Caco-2 (cell line): ENCODE data around the gene MFSD6. TPM values are rescaled to one million over a fixed set of nuclear protein-coding genes. Genes with fewer than 3 reads are reported as not detected.

ENCODE experiments used
- BruUV-seq: library from RNA; stranded (reverse); fragments of 400-500 nt; replicated peaks from 2 replicates; lab custom pipeline; 2021; lab: Mats Ljungman, UMichigan
- CTCF ChIA-PET: fragments of 300-600 bp; sonication (Branson Sonifier 250); formaldehyde crosslinking; loops from one replicate; lab custom pipeline; 2022; ENCODE audit warnings: antibody characterized with exemption; lab: Charles Lee
- POLR2A ChIA-PET: fragments of 300-600 bp; sonication (Branson Sonifier 250); formaldehyde crosslinking; loops from one replicate; lab custom pipeline; 2022; ENCODE audit warnings: antibody characterized with exemption; lab: Charles Lee
- DNase-seq, 2 experiments: peaks; one replicate each; pipeline versions ENCODE4 v3.0.0 to v3.0.0-alpha.2; 2020 to 2022
- H3K27me3 ChIP-seq: replicated peaks from 2 replicates; pipeline ENCODE4 v1.6.0; 2011; ENCODE audit warnings: low read length; ENCODE audit not compliant: control insufficient read depth, insufficient read depth
- H3K36me3 ChIP-seq: 2 replicates; pipeline ENCODE4 v1.5.1; 2011; ENCODE audit warnings: low read length; ENCODE audit not compliant: control insufficient read depth, insufficient read depth
- H3K4me1 ChIP-seq: fragments of 250-450 bp; sonication (Bioruptor Pico); 2 replicates; pipeline ENCODE4 v1.5.1; 2020; ENCODE audit warnings: mild to moderate bottlenecking
- H3K4me3 ChIP-seq: 2 replicates; pipeline ENCODE4 v1.5.1; 2011; ENCODE audit warnings: low read depth, mild to moderate bottlenecking, control low read depth, low read length
- H3K9me3 ChIP-seq: fragments of 250-450 bp; sonication (Bioruptor Pico); 2 replicates; pipeline ENCODE4 v1.5.1; 2020; ENCODE audit warnings: mild to moderate bottlenecking, moderate library complexity
- H3K27ac Mint-ChIP-seq: one replicate; pipeline ENCODE4 v1.8.0; 2022; ENCODE audit warnings: mixed read lengths; ENCODE audit not compliant: unreplicated experiment
- H3K27me3 Mint-ChIP-seq: one replicate; pipeline ENCODE4 v1.8.0; 2022; ENCODE audit warnings: mixed read lengths; ENCODE audit not compliant: insufficient read depth, unreplicated experiment
- H3K36me3 Mint-ChIP-seq: one replicate; pipeline ENCODE4 v1.8.0; 2022; ENCODE audit warnings: mild to moderate bottlenecking, mixed read lengths; ENCODE audit not compliant: insufficient read depth, unreplicated experiment
- H3K4me1 Mint-ChIP-seq: one replicate; pipeline ENCODE4 v1.8.0; 2022; ENCODE audit warnings: low read depth, mixed read lengths; ENCODE audit not compliant: unreplicated experiment
- H3K4me3 Mint-ChIP-seq: one replicate; pipeline ENCODE4 v1.8.0; 2022; ENCODE audit warnings: mild to moderate bottlenecking, moderate library complexity, mixed read lengths; ENCODE audit not compliant: unreplicated experiment
- H3K9me3 Mint-ChIP-seq: one replicate; pipeline ENCODE4 v1.8.0; 2022; ENCODE audit warnings: mixed read lengths; ENCODE audit not compliant: unreplicated experiment
- intact Hi-C: fragments of 100-400 bp; cut with micrococcal nuclease; formaldehyde crosslinking; loops from one replicate; pipeline ENCODE4 v1.10.0; 2022; ENCODE audit not compliant: unreplicated experiment
- total RNA-seq: library from RNA; stranded (reverse); gene quantifications from 2 replicates; pipeline ENCODE4 v1.2.3, GENCODE V29; 2022
- TF ChIP-seq, protein P1 (sequence below), 2 experiments: fragments of 200-600 bp in 1 of 2; IDR thresholded peaks; 1 replicate in 1 of 2; 2 replicates in 1 of 2; pipeline versions ENCODE4 v1.5.1 to v1.8.0; 2011 to 2022; ENCODE audit warnings: antibody characterized with exemption in 1 of 2, control low read depth in 1 of 2, inconsistent platforms in 1 of 2, low read depth in 1 of 2, low read length in 1 of 2, mild to moderate bottlenecking in 1 of 2, moderate library complexity in 1 of 2; ENCODE audit not compliant: insufficient read depth in 1 of 2, severe bottlenecking in 1 of 2, unreplicated experiment in 1 of 2

Gene MFSD6
- total RNA-seq, 1 experiment from 2014 or later, result 11.1 TPM

DNA sequence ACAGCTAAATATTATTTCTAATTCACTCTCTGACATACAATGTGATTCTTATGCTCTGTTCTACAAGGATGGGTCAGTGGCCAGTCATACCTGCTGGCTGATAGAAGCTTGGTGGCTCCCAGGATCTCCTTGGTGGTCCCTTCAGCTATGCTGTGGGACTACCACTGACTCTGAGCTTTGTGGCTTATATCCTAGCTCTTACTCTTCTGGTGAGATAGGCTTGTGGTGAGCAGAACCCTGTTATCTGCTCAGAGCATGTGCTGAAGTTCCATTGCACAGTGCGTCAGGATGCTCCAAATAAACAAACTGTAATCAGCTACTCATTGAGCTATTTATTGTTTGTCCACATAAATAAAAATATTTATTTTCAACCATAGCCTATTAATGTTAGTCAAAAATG, 51.7 kb downstream of the MFSD6 start:
- intact Hi-C loops, result no loop called here
- H3K27me3 Mint-ChIP-seq, result no peaks in the 10 kb centered on the region
- H3K36me3 Mint-ChIP-seq, result no peaks in the 10 kb centered on the region
- no peaks in the 10 kb centered on the region for H3K27me3 ChIP-seq
- no peak overlapping the region for H3K27ac Mint-ChIP-seq
- peaks cover under 1% of the 10 kb centered on the region for H3K4me1 Mint-ChIP-seq
- CTCF ChIA-PET, result no interaction called here
- POLR2A ChIA-PET, result no interaction called here
- no peaks in the 10 kb centered on the region for H3K9me3 ChIP-seq
- no peak overlapping the region for H3K4me3 ChIP-seq
- no TSS peak for BruUV-seq
- no peaks in the 10 kb centered on the region for H3K9me3 Mint-ChIP-seq
- H3K4me1 ChIP-seq, result no peaks in the 10 kb centered on the region
- TF ChIP-seq, protein P1, sequence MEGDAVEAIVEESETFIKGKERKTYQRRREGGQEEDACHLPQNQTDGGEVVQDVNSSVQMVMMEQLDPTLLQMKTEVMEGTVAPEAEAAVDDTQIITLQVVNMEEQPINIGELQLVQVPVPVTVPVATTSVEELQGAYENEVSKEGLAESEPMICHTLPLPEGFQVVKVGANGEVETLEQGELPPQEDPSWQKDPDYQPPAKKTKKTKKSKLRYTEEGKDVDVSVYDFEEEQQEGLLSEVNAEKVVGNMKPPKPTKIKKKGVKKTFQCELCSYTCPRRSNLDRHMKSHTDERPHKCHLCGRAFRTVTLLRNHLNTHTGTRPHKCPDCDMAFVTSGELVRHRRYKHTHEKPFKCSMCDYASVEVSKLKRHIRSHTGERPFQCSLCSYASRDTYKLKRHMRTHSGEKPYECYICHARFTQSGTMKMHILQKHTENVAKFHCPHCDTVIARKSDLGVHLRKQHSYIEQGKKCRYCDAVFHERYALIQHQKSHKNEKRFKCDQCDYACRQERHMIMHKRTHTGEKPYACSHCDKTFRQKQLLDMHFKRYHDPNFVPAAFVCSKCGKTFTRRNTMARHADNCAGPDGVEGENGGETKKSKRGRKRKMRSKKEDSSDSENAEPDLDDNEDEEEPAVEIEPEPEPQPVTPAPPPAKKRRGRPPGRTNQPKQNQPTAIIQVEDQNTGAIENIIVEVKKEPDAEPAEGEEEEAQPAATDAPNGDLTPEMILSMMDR (IDR thresholded peaks at IDR 0.05; ENCODE audit: insufficient read depth in 1 of 2, low read depth in 1 of 2, low read length in 1 of 2, severe bottlenecking in 1 of 2, unreplicated experiment in 1 of 2), result no peak
- no peaks in the 10 kb centered on the region for H3K36me3 ChIP-seq
- no peak overlapping the region for H3K4me3 Mint-ChIP-seq
- DNase-seq, result no peak

DNA sequence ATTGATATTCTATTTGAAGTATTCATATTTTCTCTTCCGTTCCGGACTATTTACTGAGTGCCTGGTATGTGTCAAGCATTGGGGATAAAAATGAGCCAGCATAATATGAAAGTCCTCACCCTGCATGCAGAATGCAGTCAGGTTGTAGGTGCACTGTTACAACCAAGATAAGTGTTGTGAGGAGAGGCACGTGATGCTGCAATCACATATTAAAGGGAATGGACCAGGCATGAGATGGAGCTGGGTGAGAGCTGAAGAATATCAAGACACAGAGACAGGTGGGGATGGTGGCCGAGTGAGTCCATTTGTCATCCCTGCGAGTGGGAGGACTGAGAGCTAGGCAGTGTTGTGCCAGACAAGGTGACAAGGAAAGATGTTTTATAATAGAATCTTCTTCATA, 52.3 kb downstream of the MFSD6 start:
- Mint-ChIP-seq H3K36me3 (no peaks in the 10 kb centered on the region), H3K4me3 (no peak overlapping the region), H3K27me3 (no peaks in the 10 kb centered on the region), H3K9me3 (no peaks in the 10 kb centered on the region), H3K4me1 (peaks cover 6% of the 10 kb centered on the region), H3K27ac (no peak overlapping the region)
- intact Hi-C loops, result no loop called here
- TF ChIP-seq, protein P1 (IDR thresholded peaks at IDR 0.05; ENCODE audit: insufficient read depth in 1 of 2, low read depth in 1 of 2, low read length in 1 of 2, severe bottlenecking in 1 of 2, unreplicated experiment in 1 of 2), result no peak
- CTCF ChIA-PET, result no interaction called here
- no peaks in the 10 kb centered on the region for H3K9me3 ChIP-seq
- no TSS peak for BruUV-seq
- no peak overlapping the region for H3K4me3 ChIP-seq
- H3K4me1 ChIP-seq, result no peaks in the 10 kb centered on the region
- POLR2A ChIA-PET, result no interaction called here
- H3K36me3 ChIP-seq, result no peaks in the 10 kb centered on the region
- no peak for DNase-seq
- H3K27me3 ChIP-seq, result no peaks in the 10 kb centered on the region

DNA sequence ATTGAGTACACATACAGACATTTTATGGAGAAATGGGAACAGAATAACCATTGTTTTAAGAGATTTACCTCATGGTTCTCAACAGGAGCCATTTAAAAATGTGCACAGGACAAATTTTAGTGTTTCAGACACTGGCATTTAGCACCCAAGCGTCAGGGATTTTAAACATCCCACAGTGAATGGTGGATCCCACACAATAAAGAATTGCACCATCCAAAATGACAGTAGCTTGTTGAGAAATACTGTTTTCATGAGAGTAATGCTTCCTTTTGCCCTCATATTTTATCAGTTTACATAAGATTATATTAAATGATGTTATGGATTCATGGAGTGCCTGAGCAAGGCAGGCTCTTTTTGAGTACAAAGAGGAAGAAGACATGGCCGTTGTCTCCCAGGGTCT, 54.0 kb downstream of the MFSD6 start:
- H3K27me3 Mint-ChIP-seq, result no peaks in the 10 kb centered on the region
- POLR2A ChIA-PET, result no interaction called here
- BruUV-seq, result no TSS peak
- Histone ChIP-seq H3K4me1 (no peaks in the 10 kb centered on the region), H3K36me3 (no peaks in the 10 kb centered on the region), H3K9me3 (no peaks in the 10 kb centered on the region), H3K27me3 (no peaks in the 10 kb centered on the region), H3K4me3 (no peak overlapping the region)
- no peak for DNase-seq
- H3K27ac Mint-ChIP-seq, result no peak overlapping the region
- peaks cover 6% of the 10 kb centered on the region for H3K4me1 Mint-ChIP-seq
- CTCF ChIA-PET, result no interaction called here
- TF ChIP-seq, protein P1 (IDR thresholded peaks at IDR 0.05; ENCODE audit: insufficient read depth in 1 of 2, low read depth in 1 of 2, low read length in 1 of 2, severe bottlenecking in 1 of 2, unreplicated experiment in 1 of 2), result no peak
- no peaks in the 10 kb centered on the region for H3K9me3 Mint-ChIP-seq
- intact Hi-C loops, result no loop called here
- H3K36me3 Mint-ChIP-seq, result no peaks in the 10 kb centered on the region
- H3K4me3 Mint-ChIP-seq, result no peak overlapping the region
